ENCODE results near the gene CFAP74. TPM values are rescaled to one million over a fixed set of nuclear protein-coding genes. Genes with fewer than 3 reads are reported as not detected.

Gene CFAP74
- total RNA-seq, 1 experiment from 2014 or later = 0.28 TPM

GRCh38 chr1:1922702-1922955, 81.0 kb downstream of the CFAP74 start:
- Mint-ChIP-seq H3K9me3 (peaks cover 5% of the 10 kb centered on the region in 2 experiments; a peak in 2 of 5 replicates), H3K36me3 (ENCODE audit: insufficient read depth in 1 of 3, low read depth in 3 of 3) (no peaks in the 10 kb centered on the region; a peak in 1 of 7 replicates), H3K4me3 (no peak overlapping the region), H3K4me1 (peaks cover 0 to 9% of the 10 kb centered on the region in 2 experiments; a peak in 2 of 4 replicates), H3K27ac (no peak overlapping the region), H3K27me3 (ENCODE audit: low read depth) (peaks cover 4% of the 10 kb centered on the region)
- no peak overlapping the region for H3K23ac ChIP-seq (ENCODE audit: insufficient read length, low read depth, low read length)
- H2AK5ac ChIP-seq (ENCODE audit: insufficient read length, low read length) = no peak overlapping the region
- DNase-seq = no peak
- no peak overlapping the region for H3K9ac ChIP-seq (ENCODE audit: extremely low read depth, insufficient read length, low read length)
- H3T11ph ChIP-seq (ENCODE audit: low read length) = no peak overlapping the region
- no peak overlapping the region for H2AFZ ChIP-seq (ENCODE audit: low read length)
- H2BK120ac ChIP-seq (ENCODE audit: low read depth, low read length, poor library complexity, severe bottlenecking) = no peak overlapping the region
- no peaks in the 10 kb centered on the region for H3K79me2 ChIP-seq (ENCODE audit: insufficient read depth, low read length)
- no peak overlapping the region for H4K8ac ChIP-seq (replicated peaks; ENCODE audit: insufficient read length, low read depth, low read length)
- H2BK20ac ChIP-seq (ENCODE audit: low read depth, low read length, poor library complexity, severe bottlenecking) = no peak overlapping the region
- no peak overlapping the region for H3K4ac ChIP-seq (ENCODE audit: low read depth, low read length)
- no peak overlapping the region for H3K4me2 ChIP-seq (ENCODE audit: insufficient read depth, insufficient read length, low read length)
- H4K91ac ChIP-seq (ENCODE audit: insufficient read length, low read depth, low read length) = no peak overlapping the region
- H2BK15ac ChIP-seq (ENCODE audit: low read depth, low read length) = no peak overlapping the region
- no peaks in the 10 kb centered on the region for H3K23me2 ChIP-seq (ENCODE audit: insufficient read length, low read depth, low read length, poor library complexity, severe bottlenecking)
- WGBS (ENCODE audit: extremely low coverage, insufficient read length, low lambda C conversion rate) = no CpG with 5 or more reads among the region's 6 CpGs
- H3K56ac ChIP-seq (ENCODE audit: insufficient read length, low read depth, low read length) = no peak overlapping the region
- no peak overlapping the region for H2BK5ac ChIP-seq (ENCODE audit: insufficient read length, low read length)
- H3K9me3 ChIP-seq (ENCODE audit: control insufficient read depth, low read depth, low read length) = no peaks in the 10 kb centered on the region
- no peaks in the 10 kb centered on the region for H3K79me1 ChIP-seq (ENCODE audit: insufficient read depth, low read depth, low read length, poor library complexity, severe bottlenecking)
- H3K27ac ChIP-seq (ENCODE audit: insufficient read length, low read depth, low read length) = no peak overlapping the region
- no peaks in the 10 kb centered on the region for H3K27me3 ChIP-seq (ENCODE audit: insufficient read depth, low read length)
- no peaks in the 10 kb centered on the region for H4K20me1 ChIP-seq (ENCODE audit: control insufficient read depth, insufficient read depth, insufficient read length)
- no peaks in the 10 kb centered on the region for H3K4me1 ChIP-seq (ENCODE audit: insufficient read depth, low read length)
- no peak for TF ChIP-seq CTCF (conservative IDR thresholded peaks at IDR 0.05)
- no peak overlapping the region; the same call in 1 of the 2 replicates for H3K14ac ChIP-seq (ENCODE audit: insufficient read depth, low read length)
- no peak overlapping the region for H2BK12ac ChIP-seq (ENCODE audit: insufficient read length, low read depth, low read length)
- no peak overlapping the region for H3K18ac ChIP-seq (ENCODE audit: insufficient read length, low read depth, low read length)
- no peak overlapping the region for H4K5ac ChIP-seq (ENCODE audit: insufficient read length, low read depth, low read length)
